ENCODE measurements around the gene CRHBP.
"Not testable (repeated sequence)": the region's sequence is repeated elsewhere in the genome, so short reads cannot be mapped to it uniquely, and the experiment has no call there.

The CRHBP gene

GRCh38 chr5:76994337-76994736 is 41.5 kb downstream of the CRHBP start:
- no peak for DNase-seq (ENCODE audit: low read depth)
- TF ChIP-seq, protein P1, sequence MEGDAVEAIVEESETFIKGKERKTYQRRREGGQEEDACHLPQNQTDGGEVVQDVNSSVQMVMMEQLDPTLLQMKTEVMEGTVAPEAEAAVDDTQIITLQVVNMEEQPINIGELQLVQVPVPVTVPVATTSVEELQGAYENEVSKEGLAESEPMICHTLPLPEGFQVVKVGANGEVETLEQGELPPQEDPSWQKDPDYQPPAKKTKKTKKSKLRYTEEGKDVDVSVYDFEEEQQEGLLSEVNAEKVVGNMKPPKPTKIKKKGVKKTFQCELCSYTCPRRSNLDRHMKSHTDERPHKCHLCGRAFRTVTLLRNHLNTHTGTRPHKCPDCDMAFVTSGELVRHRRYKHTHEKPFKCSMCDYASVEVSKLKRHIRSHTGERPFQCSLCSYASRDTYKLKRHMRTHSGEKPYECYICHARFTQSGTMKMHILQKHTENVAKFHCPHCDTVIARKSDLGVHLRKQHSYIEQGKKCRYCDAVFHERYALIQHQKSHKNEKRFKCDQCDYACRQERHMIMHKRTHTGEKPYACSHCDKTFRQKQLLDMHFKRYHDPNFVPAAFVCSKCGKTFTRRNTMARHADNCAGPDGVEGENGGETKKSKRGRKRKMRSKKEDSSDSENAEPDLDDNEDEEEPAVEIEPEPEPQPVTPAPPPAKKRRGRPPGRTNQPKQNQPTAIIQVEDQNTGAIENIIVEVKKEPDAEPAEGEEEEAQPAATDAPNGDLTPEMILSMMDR (IDR thresholded peaks at IDR 0.05; ENCODE audit: control insufficient read depth, extremely low read depth, insufficient read depth) = no peak
- H3K4me3 ChIP-seq (ENCODE audit: low read depth, low read length) = no peak overlapping the region

DNA sequence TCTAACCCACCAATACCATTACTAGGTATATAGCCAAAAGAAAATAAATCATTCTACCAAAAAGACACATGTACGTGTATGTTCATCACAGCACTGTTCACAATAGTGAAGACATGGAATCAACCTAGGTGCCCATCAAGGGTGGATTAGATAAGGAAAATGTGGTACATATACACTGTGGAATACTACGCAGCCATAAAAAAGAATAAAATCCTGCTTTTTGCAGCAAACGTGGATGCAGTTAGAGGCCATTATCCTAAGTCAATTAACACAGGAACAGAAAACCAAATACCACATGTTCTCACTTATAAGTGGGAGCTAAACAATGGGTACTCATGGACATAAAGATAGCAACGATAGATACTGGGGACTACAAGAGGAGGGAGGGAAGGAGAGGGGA is 45.4 kb downstream of the CRHBP start:
- H3K4me3 ChIP-seq (ENCODE audit: low read depth, low read length); DNase-seq (ENCODE audit: low read depth): not testable (repeated sequence)

- DNase-seq (ENCODE audit: low read depth) = no peak
- H3K4me3 ChIP-seq (ENCODE audit: low read depth, low read length) = no peak overlapping the region
- TF ChIP-seq, protein P1 (IDR thresholded peaks at IDR 0.05; ENCODE audit: control insufficient read depth, extremely low read depth, insufficient read depth) = no peak
These were observed 46.6 kb downstream of the CRHBP start for GRCh38 chr5:76999451-76999850.

DNA sequence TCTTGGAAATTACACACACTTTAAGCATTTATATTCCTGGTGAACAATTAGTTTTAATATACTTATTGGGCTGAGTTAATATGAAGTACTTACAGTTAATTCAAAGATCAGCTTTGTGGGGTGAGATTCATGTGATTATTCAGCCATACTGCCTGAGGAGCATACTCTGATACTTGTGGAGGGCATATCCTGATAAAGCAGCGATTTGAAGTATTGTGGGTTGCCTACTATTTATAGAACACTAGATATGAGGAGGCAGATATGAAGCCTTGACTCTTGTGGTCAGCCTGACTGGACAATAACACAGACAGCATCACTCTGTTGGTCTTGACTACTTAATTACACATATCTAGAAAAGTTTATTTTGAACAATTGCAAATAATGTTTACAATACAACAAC is 50.4 kb downstream of the CRHBP start:
- no peak for DNase-seq (ENCODE audit: low read depth)
- no peak overlapping the region for H3K4me3 ChIP-seq (ENCODE audit: low read depth, low read length)
- TF ChIP-seq, protein P1 (IDR thresholded peaks at IDR 0.05; ENCODE audit: control insufficient read depth, extremely low read depth, insufficient read depth) = no peak

DNA sequence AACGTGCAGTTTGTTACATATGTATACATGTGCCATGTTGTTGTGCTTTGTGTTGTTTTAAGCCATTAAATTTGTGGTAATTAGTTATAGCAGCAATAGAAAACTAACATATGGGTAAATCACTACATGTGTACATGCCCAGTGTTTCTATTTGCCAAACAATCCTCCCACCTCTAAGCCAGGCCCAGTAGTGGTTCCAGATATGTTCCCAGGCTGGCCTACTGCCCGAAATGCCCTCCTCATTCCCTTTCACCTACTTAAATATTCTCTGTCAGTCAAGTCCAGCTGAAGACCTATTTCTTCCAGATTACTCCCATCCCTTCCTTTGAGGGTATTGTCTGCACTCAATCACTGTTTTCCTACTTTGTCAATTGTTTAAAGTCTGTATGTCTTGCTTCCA is 53.3 kb downstream of the CRHBP start:
- TF ChIP-seq, protein P1 (IDR thresholded peaks at IDR 0.05; ENCODE audit: control insufficient read depth, extremely low read depth, insufficient read depth) = no peak
- H3K4me3 ChIP-seq (ENCODE audit: low read depth, low read length) = no peak overlapping the region
- DNase-seq (ENCODE audit: low read depth) = no peak

DNA sequence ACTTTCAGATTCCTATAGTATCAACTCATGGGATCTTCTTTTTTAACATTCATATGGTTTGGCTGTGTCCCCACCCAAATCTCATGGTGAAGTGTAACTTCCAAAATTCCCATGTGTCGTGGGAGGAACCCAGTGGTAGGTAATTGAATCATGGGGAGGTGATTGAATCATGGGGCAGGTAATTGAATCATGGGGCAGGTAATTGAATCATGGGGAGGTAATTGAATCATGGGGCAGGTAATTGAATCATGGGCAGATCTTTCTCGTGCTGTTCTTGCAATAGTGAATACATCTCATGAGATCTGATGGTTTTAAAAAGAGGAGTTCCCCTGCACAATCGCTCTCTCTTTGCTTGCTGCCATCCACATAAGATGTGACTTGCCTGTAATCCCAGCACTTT is 55.6 kb downstream of the CRHBP start:
- TF ChIP-seq, protein P1 (IDR thresholded peaks at IDR 0.05; ENCODE audit: control insufficient read depth, extremely low read depth, insufficient read depth) = no peak
- DNase-seq (ENCODE audit: low read depth) = no peak

GRCh38 chr5:77010243-77010642 is 57.4 kb downstream of the CRHBP start:
- no peak overlapping the region for H3K4me3 ChIP-seq (ENCODE audit: low read depth, low read length)
- TF ChIP-seq, protein P1 (IDR thresholded peaks at IDR 0.05; ENCODE audit: control insufficient read depth, extremely low read depth, insufficient read depth) = no peak
- no peak for DNase-seq (ENCODE audit: low read depth)

More for the DNA sequence above, 55.6 kb downstream of the CRHBP start:
- no peak overlapping the region for H3K4me3 ChIP-seq (ENCODE audit: low read depth, low read length)

Measured in LNCaP clone FGC (cell line).